HEK293T (cell line): ENCODE measurements around the gene CTSA.

Experiments used
- FOXA1 ChIP-seq: fragments of 450-650 bp; IDR thresholded peaks from 2 replicates; pipeline ENCODE4 v1.6.1; 2016; ENCODE audit warnings: mild to moderate bottlenecking
- FOXK2 ChIP-seq: fragments of 450-650 bp; IDR thresholded peaks from 2 replicates; pipeline ENCODE4 v1.6.1; 2016; ENCODE audit warnings: mild to moderate bottlenecking
- FOXM1 ChIP-seq: fragments of 450-650 bp; IDR thresholded peaks from 2 replicates; pipeline ENCODE4 v1.6.1; 2017; ENCODE audit warnings: mild to moderate bottlenecking, borderline replicate concordance
- SP1 ChIP-seq: fragments of 450-650 bp; IDR thresholded peaks from 2 replicates; pipeline ENCODE4 v1.6.1; 2017
- ZNF384 ChIP-seq: fragments of 450-650 bp; IDR thresholded peaks from 2 replicates; pipeline ENCODE4 v1.6.1; 2016

- TF ChIP-seq FOXM1 = no peak
- TF ChIP-seq SP1 = no peak
- TF ChIP-seq FOXA1 = no peak
- TF ChIP-seq ZNF384 = no peak
- no peak for TF ChIP-seq FOXK2
These were observed 49.3 kb downstream of the CTSA start for GRCh38 chr20:45940469-45940868.
